GM19193 (cell line): ENCODE results near the gene SCN4B.

Experiments
- POLR2A ChIP-seq: IDR thresholded peaks from 4 replicates; pipeline ENCODE4 v1.6.1; 2011; ENCODE audit not compliant: insufficient read depth, insufficient read length; ENCODE audit errors: extremely low read depth

The SCN4B gene

DNA sequence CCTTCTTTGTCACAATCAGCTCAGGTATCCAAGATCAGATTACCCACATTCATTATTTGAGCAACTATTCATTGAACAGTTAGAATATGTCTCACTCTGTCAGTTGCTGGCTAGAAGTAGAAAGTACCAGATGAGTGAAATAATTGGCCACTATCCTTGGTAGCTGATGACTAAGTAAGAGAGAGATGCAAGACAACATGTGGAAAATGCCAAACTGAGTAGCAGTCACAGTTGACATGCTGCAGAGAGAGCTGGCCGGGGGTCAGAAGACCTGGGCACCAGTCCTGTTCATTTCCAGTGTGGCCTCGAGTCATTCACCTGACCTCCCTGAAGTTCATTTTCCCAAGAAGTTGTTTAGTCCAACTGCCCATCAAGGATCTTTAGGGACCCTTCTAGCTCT, 43.4 kb downstream of the SCN4B start:
- no peak for TF ChIP-seq POLR2A

GRCh38 chr11:118108513-118108912, 44.1 kb downstream of the SCN4B start:
- no peak for TF ChIP-seq POLR2A

GRCh38 chr11:118106789-118107335, 45.8 kb downstream of the SCN4B start:
- no peak for TF ChIP-seq POLR2A

GRCh38 chr11:118105657-118106305, 46.8 kb downstream of the SCN4B start:
- TF ChIP-seq POLR2A = no peak

DNA sequence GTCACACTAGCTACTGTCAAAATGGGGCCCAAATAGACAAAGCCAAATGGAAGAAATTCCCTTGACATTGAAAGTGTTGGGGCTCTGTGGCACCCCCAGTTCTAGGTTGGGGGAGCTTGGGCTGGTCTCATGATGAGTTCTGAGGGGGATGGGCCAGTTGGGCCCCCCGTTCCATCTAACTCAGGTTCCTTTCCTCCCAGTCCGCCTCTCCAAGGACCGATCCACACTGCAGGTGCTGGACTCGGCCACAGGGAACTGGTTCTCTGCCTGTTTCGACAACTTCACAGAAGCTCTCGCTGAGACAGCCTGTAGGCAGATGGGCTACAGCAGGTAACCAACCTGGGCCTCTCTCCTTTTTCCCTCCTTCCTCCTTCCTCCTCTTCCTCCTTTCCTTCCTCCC, 48.1 kb downstream of the SCN4B start:
- TF ChIP-seq POLR2A = no peak

- no peak for TF ChIP-seq POLR2A
Measured at GRCh38 chr11:118102721-118103261, 49.8 kb downstream of the SCN4B start.

DNA sequence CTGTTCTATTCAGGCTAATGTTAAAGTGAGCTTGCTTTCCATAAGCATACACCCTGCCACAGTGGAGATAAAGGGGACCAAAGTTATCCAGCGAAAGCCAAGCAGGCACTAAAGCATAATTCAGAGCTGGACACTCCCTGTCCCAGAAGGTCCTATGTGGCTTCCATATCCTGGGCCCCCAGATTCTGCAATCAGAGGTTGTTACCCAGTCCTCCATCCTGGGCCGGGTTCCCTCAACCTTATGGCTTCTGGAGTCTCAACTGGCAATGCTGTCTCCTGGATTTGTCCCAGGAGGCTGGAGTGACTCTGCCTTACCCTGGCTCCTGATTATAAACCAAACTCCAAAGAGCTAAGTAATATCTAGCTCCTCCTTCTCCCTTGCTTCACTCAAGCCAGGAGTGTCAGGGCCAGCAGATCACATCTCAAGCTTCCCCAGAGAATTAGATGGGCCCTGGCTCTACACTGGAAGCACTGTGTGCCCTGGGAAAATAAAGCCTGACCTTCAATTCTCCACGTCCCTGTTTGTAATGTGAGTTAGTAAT, 51.9 kb downstream of the SCN4B start:
- no peak for TF ChIP-seq POLR2A

DNA sequence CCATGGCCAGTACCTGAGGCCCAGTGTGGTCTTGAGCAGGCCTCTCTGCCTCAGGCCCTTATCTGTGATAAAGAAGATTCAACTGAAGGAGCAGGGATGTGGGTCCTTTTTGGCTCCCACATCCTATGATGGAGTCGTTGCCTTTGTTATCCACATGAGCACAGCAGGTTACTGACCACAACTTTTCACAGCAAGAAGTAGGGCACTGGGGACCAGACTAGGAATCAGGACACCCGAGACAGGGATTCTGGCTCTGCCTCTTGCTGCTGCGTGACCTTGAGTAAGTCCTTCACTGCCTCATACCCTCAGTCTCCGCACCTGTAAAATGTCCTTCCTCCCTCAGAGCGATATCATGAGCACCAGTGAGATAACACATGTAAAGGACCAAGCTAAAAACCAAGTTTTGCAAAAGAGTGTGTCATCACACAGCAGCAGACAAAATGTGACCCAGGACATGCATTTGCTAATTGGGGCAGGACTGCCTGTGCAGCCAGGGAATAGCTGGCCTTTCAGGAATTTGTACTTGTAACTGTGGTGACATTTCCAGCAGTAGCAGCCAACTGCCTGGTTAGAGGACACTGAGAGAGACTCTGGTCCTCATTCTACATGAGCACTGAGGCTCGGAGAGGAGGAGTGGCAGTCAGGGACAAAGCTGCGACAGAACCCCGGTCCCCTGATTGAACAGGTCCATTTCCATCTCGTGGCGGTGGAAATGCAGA, 52.6 kb downstream of the SCN4B start:
- TF ChIP-seq POLR2A = no peak

GRCh38 chr11:118098996-118099837, 53.4 kb downstream of the SCN4B start:
- no peak for TF ChIP-seq POLR2A

DNA sequence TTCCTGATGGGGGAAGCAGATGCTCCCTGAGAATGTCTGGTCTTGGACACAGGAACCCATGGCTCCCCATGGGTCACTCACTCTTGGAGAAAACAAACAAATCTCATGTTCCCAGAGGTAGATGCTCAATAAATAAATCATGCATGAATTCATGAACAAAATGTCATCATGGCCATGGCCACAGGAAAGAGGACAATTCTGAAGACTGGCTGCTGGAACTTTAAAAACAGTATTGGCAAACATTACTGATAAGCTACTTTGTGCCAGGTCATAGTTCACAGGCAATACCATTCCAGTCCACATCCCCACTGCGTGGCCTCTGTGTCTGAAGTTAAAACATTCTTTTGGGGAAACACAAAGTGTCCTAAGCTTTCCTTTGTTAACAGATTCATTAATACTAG, 56.7 kb downstream of the SCN4B start:
- TF ChIP-seq POLR2A = no peak

DNA sequence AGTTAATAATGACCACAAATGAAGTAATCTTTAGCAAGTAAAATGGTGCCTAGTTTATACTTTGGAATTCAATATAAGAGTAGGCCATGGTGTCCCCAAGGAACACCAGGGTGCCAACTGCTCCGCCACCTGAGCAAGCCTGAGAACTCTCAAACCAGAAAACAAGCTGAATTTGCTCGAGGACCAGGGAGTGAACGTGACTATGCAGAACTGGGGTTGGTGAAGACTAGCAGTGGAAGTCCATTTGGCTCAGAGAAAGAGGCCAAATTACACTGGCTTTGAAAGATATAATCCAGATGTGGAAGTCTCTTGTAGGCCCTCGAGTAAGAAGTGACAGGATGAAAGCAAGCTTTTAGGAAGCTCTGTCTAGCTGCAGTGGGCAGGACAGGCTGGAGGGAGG, 57.1 kb downstream of the SCN4B start:
- no peak for TF ChIP-seq POLR2A

- TF ChIP-seq POLR2A = no peak
Measured at GRCh38 chr11:118092907-118093571, 59.6 kb downstream of the SCN4B start.

DNA sequence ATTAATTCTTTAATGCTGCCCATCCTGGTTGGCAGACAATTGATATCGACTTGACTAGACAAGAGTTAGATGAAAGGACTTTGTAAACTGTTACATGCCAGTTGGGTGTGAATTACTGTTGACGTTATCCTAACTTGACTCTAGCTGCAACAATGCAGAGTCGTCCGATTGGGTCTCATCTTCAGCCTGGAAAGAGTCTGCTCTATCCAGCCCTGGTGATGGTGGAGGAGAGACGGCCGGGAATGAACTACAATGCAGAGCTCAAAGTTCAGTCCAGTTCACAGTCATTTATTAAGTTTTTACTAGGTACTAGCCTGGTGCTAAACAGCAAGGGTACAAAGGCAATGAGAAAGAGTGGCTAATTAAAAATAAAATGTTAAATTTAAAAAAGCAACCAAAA, 60.9 kb downstream of the SCN4B start:
- TF ChIP-seq POLR2A = no peak

- no peak for TF ChIP-seq POLR2A
Measured at GRCh38 chr11:118090545-118091162, 62.0 kb downstream of the SCN4B start.
